ENCODE measurements around the gene POLR2L. TPM values are rescaled to one million over a fixed set of nuclear protein-coding genes. Genes with fewer than 3 reads are reported as not detected.

POLR2L gene
- total and polyA plus RNA-seq, 2 of the 13 experiments (the other 11 are each of a cell fraction or from before 2014, with no cell fraction given), result 104 to 114 TPM

GRCh38 chr11:831961-832528 is 10.3 kb downstream of the POLR2L start:
- Histone ChIP-seq H3K4me1 (ENCODE audit: insufficient read depth, low read length) (peaks cover 73% of the 10 kb centered on the region), H3K27ac (ENCODE audit: extremely low read length, insufficient read depth, low read length) (no peak overlapping the region), H4K20me1 (ENCODE audit: insufficient read depth, low read length) (peaks cover 7% of the 10 kb centered on the region; the same call in 1 of the 2 replicates), H3K9me3 (ENCODE audit: low read length) (no peaks in the 10 kb centered on the region), H3K4me3 (replicated peaks in 1 of 3; ENCODE audit: insufficient read depth in 1 of 3, low read depth in 2 of 3, low read length in 3 of 3) (peak overlapping the region; percentile 49 to 81 (median 71)), H2AFZ (ENCODE audit: low read length) (no peak overlapping the region), H3K4me2 (ENCODE audit: low read depth, low read length) (peak overlapping the region; percentile 87), H3K79me2 (ENCODE audit: insufficient read depth, low read length) (peaks cover 11% of the 10 kb centered on the region), H3K27me3 (ENCODE audit: control insufficient read depth in 1 of 2, insufficient read depth in 2 of 2, low read length in 2 of 2) (no peaks in the 10 kb centered on the region), H3K36me3 (replicated peaks in 1 of 2; ENCODE audit: control insufficient read depth in 1 of 2, insufficient read depth in 2 of 2, low read length in 2 of 2) (peaks cover 4 to 5% of the 10 kb centered on the region in 2 experiments; a peak in 3 of 5 replicates), H3K9ac (ENCODE audit: insufficient read depth, low read depth, low read length) (peak overlapping the region; percentile 69; the same call in 1 of the 2 replicates)
- in situ Hi-C loops (cut with HindIII; ENCODE audit: extremely low pct_ligation_motif_present, low pct_unique_long_range_greater_than_20kb), result no loop called here
- FAIRE-seq, result no peak
- no peak for ATAC-seq
- TF ChIP-seq PCBP1 (IDR thresholded peaks at IDR 0.05; ENCODE audit: borderline replicate concordance, low read depth, low read length) (peak; percentile 73; the same call in 1 of the 2 replicates), HDAC6 (IDR thresholded peaks at IDR 0.05; ENCODE audit: low read depth, low read length) (no peak), AGO2 (optimal IDR thresholded peaks at IDR 0.05; ENCODE audit: low read depth, low read length) (peak; percentile 63), NRL (CRISPR knock-in tag; IDR thresholded peaks at IDR 0.05; ENCODE audit: borderline replicate concordance) (no peak), ZNF816 (CRISPR knock-in tag; IDR thresholded peaks at IDR 0.05; ENCODE audit: borderline replicate concordance) (0 out of 2 replicates have a peak, but pooled peaks have one; percentile 27), SRSF1 (optimal IDR thresholded peaks at IDR 0.05; ENCODE audit: low read depth, low read length) (peak; percentile 18), ZFP82 (CRISPR knock-in tag; IDR thresholded peaks at IDR 0.05; ENCODE audit: borderline replicate concordance) (no peak), ZNF605 (CRISPR knock-in tag; IDR thresholded peaks at IDR 0.05) (0 out of 2 replicates have a peak, but pooled peaks have one; percentile 24), FOXO1 (CRISPR knock-in tag; IDR thresholded peaks at IDR 0.05) (no peak), ZNF414 (CRISPR knock-in tag; IDR thresholded peaks at IDR 0.05) (no peak), ZNF576 (CRISPR knock-in tag; IDR thresholded peaks at IDR 0.05) (no peak), ZNF839 (CRISPR knock-in tag; IDR thresholded peaks at IDR 0.05; ENCODE audit: borderline replicate concordance) (peak; percentile 28; the same call in 1 of the 2 replicates)
- intact Hi-C loops (cut with micrococcal nuclease; ENCODE audit: unreplicated experiment), result no loop called here
- no peak for DNase-seq (ENCODE audit: low spot score)
- BruUV-seq (replicated peaks), result TSS peak; percentile 39
- ChIA-PET POLR2A (interaction anchor here (1.0 to 16.1 kb wide), 4 partner anchors 9 to 36 kb away, joined by 4 to 264 read pairs (median 80); partner anchors contain the start of genes PNPLA2, POLR2L, RPLP2 and TSPAN4), CTCF (ENCODE audit: low intra/inter-chr PET ratio, low total read pairs) (no interaction called here)
- WGBS (ENCODE audit: low lambda C conversion rate), result 77% methylated on average over 13 of the region's 23 CpGs
